ENCODE measurements around the gene SNRK. TPM values are rescaled to one million over a fixed set of nuclear protein-coding genes. Genes with fewer than 3 reads are reported as not detected.

The SNRK gene
- total RNA-seq, 6 experiments from 2014 or later = 10.0 to 13.8 (median 11.6) TPM

GRCh38 chr3:43316783-43317460 is 30.6 kb downstream of the SNRK start:
- TF ChIP-seq, protein P1, sequence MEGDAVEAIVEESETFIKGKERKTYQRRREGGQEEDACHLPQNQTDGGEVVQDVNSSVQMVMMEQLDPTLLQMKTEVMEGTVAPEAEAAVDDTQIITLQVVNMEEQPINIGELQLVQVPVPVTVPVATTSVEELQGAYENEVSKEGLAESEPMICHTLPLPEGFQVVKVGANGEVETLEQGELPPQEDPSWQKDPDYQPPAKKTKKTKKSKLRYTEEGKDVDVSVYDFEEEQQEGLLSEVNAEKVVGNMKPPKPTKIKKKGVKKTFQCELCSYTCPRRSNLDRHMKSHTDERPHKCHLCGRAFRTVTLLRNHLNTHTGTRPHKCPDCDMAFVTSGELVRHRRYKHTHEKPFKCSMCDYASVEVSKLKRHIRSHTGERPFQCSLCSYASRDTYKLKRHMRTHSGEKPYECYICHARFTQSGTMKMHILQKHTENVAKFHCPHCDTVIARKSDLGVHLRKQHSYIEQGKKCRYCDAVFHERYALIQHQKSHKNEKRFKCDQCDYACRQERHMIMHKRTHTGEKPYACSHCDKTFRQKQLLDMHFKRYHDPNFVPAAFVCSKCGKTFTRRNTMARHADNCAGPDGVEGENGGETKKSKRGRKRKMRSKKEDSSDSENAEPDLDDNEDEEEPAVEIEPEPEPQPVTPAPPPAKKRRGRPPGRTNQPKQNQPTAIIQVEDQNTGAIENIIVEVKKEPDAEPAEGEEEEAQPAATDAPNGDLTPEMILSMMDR (IDR thresholded peaks at IDR 0.05) = no peak
- H3K9me3 Mint-ChIP-seq = no peaks in the 10 kb centered on the region
- no peak overlapping the region for H3K4me3 Mint-ChIP-seq
- H3K27me3 Mint-ChIP-seq (ENCODE audit: insufficient read depth) = no peaks in the 10 kb centered on the region
- no peak for DNase-seq
- H3K4me1 Mint-ChIP-seq (ENCODE audit: low read depth) = no peaks in the 10 kb centered on the region
- peaks cover 26% of the 10 kb centered on the region for H3K36me3 Mint-ChIP-seq (ENCODE audit: low read depth)
- no peak overlapping the region for H3K27ac Mint-ChIP-seq

- no peaks in the 10 kb centered on the region for H3K9me3 Mint-ChIP-seq
Measured at GRCh38 chr3:43317461-43318316, 31.3 kb downstream of the SNRK start.

GRCh38 chr3:43319376-43319775 is 33.0 kb downstream of the SNRK start:
- H3K27me3 Mint-ChIP-seq (ENCODE audit: insufficient read depth) = peaks cover 2% of the 10 kb centered on the region; the same call in 1 of the 2 replicates
- no peaks in the 10 kb centered on the region for H3K9me3 Mint-ChIP-seq
- H3K4me3 Mint-ChIP-seq = no peak overlapping the region
- H3K36me3 Mint-ChIP-seq (ENCODE audit: low read depth) = peaks cover 23% of the 10 kb centered on the region
- DNase-seq = no peak
- H3K4me1 Mint-ChIP-seq (ENCODE audit: low read depth) = no peaks in the 10 kb centered on the region
- no peak overlapping the region for H3K27ac Mint-ChIP-seq
- TF ChIP-seq, protein P1 (IDR thresholded peaks at IDR 0.05) = no peak

More at GRCh38 chr3:43317461-43318316, 31.3 kb downstream of the SNRK start:
- Mint-ChIP-seq H3K27me3 (ENCODE audit: insufficient read depth) (peaks cover 2% of the 10 kb centered on the region; the same call in 1 of the 2 replicates), H3K27ac (no peak overlapping the region), H3K4me1 (ENCODE audit: low read depth) (no peaks in the 10 kb centered on the region), H3K4me3 (no peak overlapping the region), H3K36me3 (ENCODE audit: low read depth) (peaks cover 26% of the 10 kb centered on the region)
- TF ChIP-seq, protein P1 (IDR thresholded peaks at IDR 0.05) = no peak
- no peak for DNase-seq

GRCh38 chr3:43319794-43320193 is 33.5 kb downstream of the SNRK start:
- Mint-ChIP-seq H3K4me1 (ENCODE audit: low read depth) (no peaks in the 10 kb centered on the region), H3K27me3 (ENCODE audit: insufficient read depth) (peaks cover 2% of the 10 kb centered on the region; the same call in 1 of the 2 replicates), H3K4me3 (no peak overlapping the region), H3K27ac (no peak overlapping the region), H3K36me3 (ENCODE audit: low read depth) (peaks cover 23% of the 10 kb centered on the region), H3K9me3 (no peaks in the 10 kb centered on the region)
- TF ChIP-seq, protein P1 (IDR thresholded peaks at IDR 0.05) = no peak
- DNase-seq = no peak

GRCh38 chr3:43320288-43320687 is 33.9 kb downstream of the SNRK start:
- no peak for DNase-seq
- peaks cover 2% of the 10 kb centered on the region; the same call in 1 of the 2 replicates for H3K27me3 Mint-ChIP-seq (ENCODE audit: insufficient read depth)
- no peak overlapping the region for H3K27ac Mint-ChIP-seq
- no peak overlapping the region for H3K4me3 Mint-ChIP-seq
- no peaks in the 10 kb centered on the region for H3K9me3 Mint-ChIP-seq
- H3K36me3 Mint-ChIP-seq (ENCODE audit: low read depth) = peaks cover 23% of the 10 kb centered on the region
- no peaks in the 10 kb centered on the region for H3K4me1 Mint-ChIP-seq (ENCODE audit: low read depth)
- TF ChIP-seq, protein P1 (IDR thresholded peaks at IDR 0.05) = no peak
